Measurements from ENCODE around the gene SLC47A2.
A peak's percentile ranks its signal among the peaks of the same experiment; 100 is the strongest.

The SLC47A2 gene

DNA sequence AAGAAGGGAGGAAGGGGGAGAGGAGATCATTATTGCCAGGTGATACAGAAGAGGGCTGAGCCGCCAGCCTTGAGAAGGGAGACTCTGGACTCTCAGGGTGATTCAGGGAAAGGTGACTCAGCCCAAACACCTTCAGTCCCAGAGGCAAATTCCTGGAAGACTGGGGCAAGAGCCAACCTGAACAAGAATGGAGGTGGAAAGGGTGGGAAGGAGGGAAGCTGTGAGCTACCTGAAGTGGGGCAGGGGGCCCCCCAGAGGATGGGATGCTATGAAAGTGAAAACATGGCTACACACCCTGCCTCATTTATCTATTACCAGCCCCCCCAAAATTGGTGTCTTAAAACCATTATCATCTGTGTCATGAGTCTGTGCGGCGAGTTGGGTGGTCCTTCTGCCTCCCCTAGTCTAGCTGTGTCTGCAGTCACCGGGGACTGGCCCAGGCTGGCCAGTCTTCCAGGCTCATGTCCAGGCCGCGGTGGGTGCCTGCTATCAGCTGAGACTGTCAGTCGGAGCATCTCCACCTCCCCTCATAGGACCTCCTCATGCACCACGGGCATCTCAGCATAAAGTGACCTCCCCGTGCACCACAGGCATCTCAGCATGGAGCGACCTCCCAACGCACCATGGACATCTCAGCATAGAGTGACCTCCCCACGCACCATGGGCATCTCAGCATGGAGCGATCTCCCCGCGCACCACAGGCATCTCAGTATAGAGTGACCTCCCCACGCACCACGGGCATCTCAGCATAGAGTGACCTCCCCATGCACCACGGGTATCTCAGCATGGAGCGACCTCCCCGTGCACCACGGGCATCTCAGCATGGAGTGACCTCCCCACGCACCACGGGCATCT, 3.2 kb upstream of the SLC47A2 start:
- TF ChIP-seq CTCF (IDR thresholded peaks at IDR 0.05; ENCODE audit: insufficient read depth, low read depth, low read length, missing control alignments) = no peak

DNA sequence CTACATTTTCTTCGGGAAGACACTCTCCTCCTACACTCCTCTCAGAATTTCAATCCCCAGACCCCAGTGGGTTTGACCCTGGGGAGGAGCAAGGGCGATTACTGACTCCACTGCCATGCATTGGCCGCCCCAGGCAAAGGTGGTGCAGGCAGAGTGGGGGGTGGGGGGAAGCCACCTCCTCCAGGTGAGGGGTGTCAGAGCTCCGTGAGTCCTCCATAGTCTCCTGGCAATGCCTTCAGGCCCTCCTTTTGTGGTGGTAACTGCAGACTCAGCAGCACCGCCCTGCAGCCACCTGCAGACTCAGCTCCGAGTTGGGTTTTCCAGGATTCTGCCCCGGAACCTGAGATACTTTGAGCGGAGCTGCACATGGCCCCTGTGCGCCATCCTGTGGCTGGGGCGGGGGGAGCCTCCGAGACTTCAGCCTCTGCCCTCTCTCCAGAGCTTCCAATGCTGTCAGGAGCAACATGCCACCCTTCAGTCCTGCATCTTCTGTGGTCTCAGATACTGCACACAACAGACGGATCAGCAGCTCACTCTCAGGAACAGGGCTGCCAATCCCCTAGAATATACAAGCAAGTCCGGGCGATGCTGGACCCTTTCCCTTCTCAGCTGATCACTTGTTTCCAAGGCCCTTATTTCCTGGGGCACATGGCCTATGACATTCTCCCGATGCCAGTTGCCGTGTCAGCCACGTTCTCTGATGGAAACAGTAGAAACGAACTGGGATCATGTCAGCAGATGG, 2.4 kb upstream of the SLC47A2 start:
- H3K4me3 ChIP-seq (ENCODE audit: low read length) = peak overlapping the region; percentile 30
- peak; percentile 27 for TF ChIP-seq CTCF (IDR thresholded peaks at IDR 0.05; ENCODE audit: insufficient read depth, low read depth, low read length, missing control alignments)

More for the DNA sequence above, 3.2 kb upstream of the SLC47A2 start:
- H3K4me3 ChIP-seq (ENCODE audit: low read length) = no peak overlapping the region
- peak; percentile 96 for DNase-seq (ENCODE audit: low read depth)

GRCh38 chr17:19718041-19718612, 1.7 kb upstream of the SLC47A2 start:
- TF ChIP-seq CTCF (IDR thresholded peaks at IDR 0.05; ENCODE audit: insufficient read depth, low read depth, low read length, missing control alignments) = no peak
- DNase-seq (ENCODE audit: low read depth) = no peak
- H3K4me3 ChIP-seq (ENCODE audit: low read length) = peak overlapping the region; percentile 30

More for the DNA sequence above, 2.4 kb upstream of the SLC47A2 start:
- DNase-seq (ENCODE audit: low read depth) = peak; percentile 46

DNA sequence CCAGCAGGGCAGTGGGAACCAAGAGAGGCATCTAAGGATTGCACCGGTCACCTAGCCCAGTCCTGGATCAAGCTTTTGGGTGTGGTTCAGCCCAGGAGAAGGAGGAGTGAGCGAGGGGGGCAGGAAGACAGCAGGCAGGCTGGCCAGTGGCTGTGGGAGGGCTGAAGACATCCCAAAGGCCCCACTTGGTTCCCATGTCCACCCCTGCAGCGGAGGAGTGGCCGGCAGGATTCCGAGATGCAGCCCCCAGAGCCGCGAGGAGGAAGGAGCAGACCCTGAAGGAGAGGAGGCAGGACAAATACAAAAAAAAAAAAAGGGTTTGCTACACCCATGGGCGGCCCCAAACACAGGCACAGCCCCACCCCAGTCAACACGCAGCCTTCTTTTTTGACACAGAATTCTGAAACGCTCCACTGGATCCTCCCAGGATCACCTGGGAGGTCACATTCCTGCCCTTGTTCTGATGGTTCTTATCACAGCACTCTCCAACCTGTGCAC, 1.1 kb upstream of the SLC47A2 start:
- peak overlapping the region; percentile 30 for H3K4me3 ChIP-seq (ENCODE audit: low read length)
- no peak for DNase-seq (ENCODE audit: low read depth)
- TF ChIP-seq CTCF (IDR thresholded peaks at IDR 0.05; ENCODE audit: insufficient read depth, low read depth, low read length, missing control alignments) = no peak

- no peak for DNase-seq (ENCODE audit: low read depth)
- no peak for TF ChIP-seq CTCF (IDR thresholded peaks at IDR 0.05; ENCODE audit: insufficient read depth, low read depth, low read length, missing control alignments)
- peak overlapping the region; percentile 30 for H3K4me3 ChIP-seq (ENCODE audit: low read length)
Observed at GRCh38 chr17:19717031-19717360, 612 bp upstream of the SLC47A2 start.

DNA sequence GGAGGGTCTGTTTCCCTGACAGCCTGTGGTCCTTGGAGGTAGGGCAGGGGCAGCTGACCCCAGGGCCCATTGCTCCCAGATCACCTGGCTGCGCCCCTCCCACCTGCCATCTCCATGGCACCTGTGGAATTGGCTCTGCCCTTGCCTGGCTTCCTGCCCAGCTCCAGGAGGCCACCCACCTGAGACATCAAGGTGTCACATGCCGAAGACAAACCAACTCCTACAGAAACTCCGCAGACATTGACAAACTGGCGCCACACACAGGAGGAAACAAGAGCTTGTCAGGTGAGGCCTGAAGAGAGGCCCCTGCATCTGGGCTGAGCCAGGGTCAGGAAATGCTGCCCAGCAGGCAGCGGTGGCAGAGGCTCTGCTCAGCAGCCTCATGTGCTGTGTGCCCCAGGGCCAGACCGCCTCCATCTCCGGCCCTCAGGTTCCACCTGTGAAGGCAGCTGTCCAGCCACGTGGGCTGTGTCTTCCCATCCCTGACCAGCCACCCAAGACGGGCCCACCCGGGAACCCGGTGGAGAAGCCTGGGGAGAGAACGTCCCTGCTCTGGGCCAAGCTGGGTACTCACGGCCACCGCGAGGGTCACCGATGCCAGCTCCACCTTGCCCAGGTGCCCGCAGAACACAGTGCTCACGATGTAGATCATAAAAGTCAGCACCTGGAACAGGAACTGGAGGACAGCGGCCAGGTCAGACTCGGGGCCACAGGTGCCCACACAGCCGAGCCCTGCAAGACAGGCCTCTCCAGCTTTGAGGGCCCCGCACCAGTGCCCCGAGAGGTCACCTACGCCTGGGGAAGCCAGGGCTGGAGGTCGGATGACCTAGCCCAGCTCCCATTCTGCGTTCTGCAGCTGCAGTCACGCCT, 1.6 kb downstream of the SLC47A2 start:
- no peak overlapping the region for H3K4me3 ChIP-seq (ENCODE audit: low read length)
- DNase-seq (ENCODE audit: low read depth) = no peak
- no peak for TF ChIP-seq CTCF (IDR thresholded peaks at IDR 0.05; ENCODE audit: insufficient read depth, low read depth, low read length, missing control alignments)

Data from epithelial cell of esophagus (primary cell).